Right hindlimb (tissue), 1 donor: ENCODE measurements around the gene BEST4.
"Not testable (repeated sequence)": the region's sequence is repeated elsewhere in the genome, so short reads cannot be mapped to it uniquely, and the experiment has no call there.

Experiments used
- DNase-seq: peaks from one replicate; pipeline ENCODE4 v3.0.0-alpha.2; 2018

The BEST4 gene

GRCh38 chr1:44776730-44777068 lies 11.3 kb downstream of the BEST4 start:
- no peak for DNase-seq

- DNase-seq = no peak
Observed at GRCh38 chr1:44775930-44776729, 11.8 kb downstream of the BEST4 start.

- peak; percentile 95 for DNase-seq
Observed at GRCh38 chr1:44775078-44775929, 12.7 kb downstream of the BEST4 start, which contains the start of gene RPS8. Gene RPS8, plus strand, starts transcription at chr1:44775540. Its CDS starts 57 bp downstream, at chr1:44775597.

- DNase-seq = not testable (repeated sequence)
Observed at GRCh38 chr1:44766421-44766820, 21.5 kb downstream of the BEST4 start.

GRCh38 chr1:44760876-44761275 lies 27.1 kb downstream of the BEST4 start:
- DNase-seq = no peak

- DNase-seq = no peak
Observed at GRCh38 chr1:44759077-44759476, 28.9 kb downstream of the BEST4 start.

GRCh38 chr1:44757420-44757819 lies 30.6 kb downstream of the BEST4 start:
- DNase-seq = no peak

- DNase-seq = no peak
Observed at GRCh38 chr1:44747878-44748277, 40.1 kb downstream of the BEST4 start.

- no peak for DNase-seq
Observed at GRCh38 chr1:44743211-44743610, 44.8 kb downstream of the BEST4 start.

- DNase-seq = no peak
Observed at GRCh38 chr1:44740179-44740617, 47.8 kb downstream of the BEST4 start.

- DNase-seq = peak; percentile 98
Observed at GRCh38 chr1:44739307-44740178, 48.4 kb downstream of the BEST4 start, which contains the start of gene KIF2C. Gene KIF2C, plus strand, starts transcription at chr1:44739837. Its CDS starts 96 bp downstream, at chr1:44739933.

- DNase-seq = not testable (repeated sequence)
Observed at GRCh38 chr1:44738953-44739306, 49.0 kb downstream of the BEST4 start.

GRCh38 chr1:44735992-44736391 lies 52.0 kb downstream of the BEST4 start:
- DNase-seq = no peak

GRCh38 chr1:44733784-44734183 lies 54.2 kb downstream of the BEST4 start:
- DNase-seq = no peak
